HG03060 (cell line): ENCODE measurements around the gene TMIGD3.

Source experiments
- ATAC-seq: cut with Tn5 transposase; IDR thresholded peaks from one replicate; pipeline ENCODE4 v1.9.1; 2021; ENCODE audit warnings: low read depth, moderate number of reproducible peaks; ENCODE audit not compliant: unreplicated experiment

The TMIGD3 gene

DNA sequence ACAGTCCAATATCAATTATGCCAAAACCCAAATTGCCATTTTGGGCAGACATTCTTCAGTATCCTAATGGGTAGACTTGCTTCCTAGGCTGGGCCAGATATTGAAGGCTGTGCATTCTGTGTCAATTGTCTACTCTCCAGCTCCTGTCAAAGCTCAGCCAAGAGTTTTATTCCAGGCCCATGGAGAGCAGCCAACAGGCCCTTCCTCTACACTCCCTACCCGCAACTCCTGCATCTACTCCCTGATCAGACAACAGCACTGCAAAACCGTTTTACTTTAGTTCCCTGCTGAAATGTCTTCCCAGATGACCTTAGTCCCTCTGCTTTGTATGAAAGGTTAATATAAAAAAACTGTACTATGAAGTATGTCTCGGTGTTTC lies 6.6 kb upstream of the TMIGD3 start:
- ATAC-seq = no peak

DNA sequence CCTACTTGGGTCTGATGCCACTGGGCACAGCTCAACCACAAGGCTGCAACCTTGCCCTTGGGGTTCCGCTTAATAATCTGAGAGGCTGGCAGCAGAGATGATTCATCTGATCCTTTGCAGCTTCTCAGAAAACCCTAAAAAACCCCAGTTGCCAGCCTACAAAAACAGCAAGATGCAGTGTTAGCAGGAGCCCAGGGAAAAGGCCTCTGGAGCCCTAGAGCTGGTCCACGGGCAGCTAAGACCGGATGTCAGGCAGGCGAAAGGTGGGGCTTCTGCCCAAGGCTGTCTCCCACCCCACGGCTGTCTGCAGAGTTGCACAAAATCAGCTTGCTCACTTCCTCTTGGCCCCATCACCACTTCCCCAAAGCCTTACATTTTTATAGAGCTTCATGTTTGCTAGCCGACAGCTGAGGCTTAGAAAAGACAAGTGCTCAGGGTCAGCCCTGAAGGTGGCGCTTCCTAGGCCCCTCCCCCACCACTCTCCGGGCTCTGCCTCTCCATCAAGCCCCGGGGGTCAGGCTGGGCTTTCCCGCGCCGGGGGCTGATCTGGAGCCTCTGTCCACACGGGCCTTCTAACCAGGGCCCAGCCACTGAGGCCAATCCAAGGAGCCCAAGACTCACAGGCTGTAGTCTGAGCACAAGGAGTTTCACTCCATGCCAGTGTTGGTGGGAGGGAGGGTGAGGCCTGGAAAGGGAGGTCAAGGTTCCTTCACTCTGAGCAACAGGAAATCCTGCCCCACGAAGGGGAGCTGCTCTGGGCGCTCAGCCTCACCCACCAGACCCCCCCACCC lies 4.2 kb upstream of the TMIGD3 start:
- peak; percentile 32 for ATAC-seq

GRCh38 chr1:111506561-111506960 lies 3.1 kb upstream of the TMIGD3 start:
- ATAC-seq = no peak

GRCh38 chr1:111505641-111506119 lies 2.2 kb upstream of the TMIGD3 start:
- ATAC-seq = peak; percentile 34

- ATAC-seq = no peak
Measured at GRCh38 chr1:111504097-111504496, 664 bp upstream of the TMIGD3 start.

- no peak for ATAC-seq
Measured at GRCh38 chr1:111501645-111502044, 1.8 kb downstream of the TMIGD3 start.

- ATAC-seq = no peak
Measured at GRCh38 chr1:111499026-111499785, 4.2 kb downstream of the TMIGD3 start.

- no peak for ATAC-seq
Measured at GRCh38 chr1:111497592-111497991, 5.8 kb downstream of the TMIGD3 start.

- no peak for ATAC-seq
Measured at GRCh38 chr1:111496398-111496797, 7.0 kb downstream of the TMIGD3 start.

- ATAC-seq = no peak
Measured at GRCh38 chr1:111491070-111491469, 12.4 kb downstream of the TMIGD3 start.

DNA sequence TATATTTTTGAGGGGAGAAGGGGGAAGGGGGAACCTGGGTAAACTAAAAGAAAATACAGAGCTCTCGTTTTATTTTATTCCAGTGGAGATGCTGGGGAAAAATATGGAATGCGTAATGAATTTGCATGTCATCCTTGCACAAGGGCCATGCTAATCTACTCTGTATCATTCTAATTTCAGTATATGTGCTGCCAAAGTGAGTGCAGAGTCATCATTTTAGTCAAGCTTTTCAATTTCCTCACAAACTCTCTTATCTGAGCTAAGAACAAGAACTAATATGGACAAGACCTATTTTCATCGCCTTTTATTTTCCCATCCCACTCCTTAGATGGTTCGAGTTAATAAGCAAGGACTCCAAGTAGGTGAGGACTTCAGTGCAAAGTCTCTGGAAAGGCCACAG lies 13.2 kb downstream of the TMIGD3 start:
- ATAC-seq = no peak

- no peak for ATAC-seq
Measured at GRCh38 chr1:111489604-111490003, 13.8 kb downstream of the TMIGD3 start.

DNA sequence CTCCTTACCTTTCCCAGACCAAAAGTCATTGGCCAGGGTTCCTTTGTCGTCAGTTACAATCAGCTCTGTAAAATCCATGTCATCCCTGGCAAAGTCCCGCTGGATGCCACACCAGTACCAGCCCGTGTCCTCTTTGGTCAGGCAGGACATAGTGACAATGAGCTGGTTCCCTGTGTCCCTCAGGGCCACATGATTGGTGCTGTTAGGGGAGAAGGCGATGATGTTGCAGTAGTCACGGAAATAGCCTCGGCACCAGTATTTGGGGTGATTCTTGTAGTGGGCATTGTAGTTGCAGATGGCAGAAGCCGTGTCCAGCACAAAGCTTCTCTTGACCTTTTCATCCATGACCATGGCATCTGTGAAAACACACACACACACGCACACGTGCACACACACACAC lies 14.8 kb downstream of the TMIGD3 start:
- no peak for ATAC-seq

GRCh38 chr1:111487133-111487532 lies 16.3 kb downstream of the TMIGD3 start:
- ATAC-seq = no peak

- ATAC-seq = no peak
Measured at GRCh38 chr1:111486431-111486830, 17.0 kb downstream of the TMIGD3 start.

DNA sequence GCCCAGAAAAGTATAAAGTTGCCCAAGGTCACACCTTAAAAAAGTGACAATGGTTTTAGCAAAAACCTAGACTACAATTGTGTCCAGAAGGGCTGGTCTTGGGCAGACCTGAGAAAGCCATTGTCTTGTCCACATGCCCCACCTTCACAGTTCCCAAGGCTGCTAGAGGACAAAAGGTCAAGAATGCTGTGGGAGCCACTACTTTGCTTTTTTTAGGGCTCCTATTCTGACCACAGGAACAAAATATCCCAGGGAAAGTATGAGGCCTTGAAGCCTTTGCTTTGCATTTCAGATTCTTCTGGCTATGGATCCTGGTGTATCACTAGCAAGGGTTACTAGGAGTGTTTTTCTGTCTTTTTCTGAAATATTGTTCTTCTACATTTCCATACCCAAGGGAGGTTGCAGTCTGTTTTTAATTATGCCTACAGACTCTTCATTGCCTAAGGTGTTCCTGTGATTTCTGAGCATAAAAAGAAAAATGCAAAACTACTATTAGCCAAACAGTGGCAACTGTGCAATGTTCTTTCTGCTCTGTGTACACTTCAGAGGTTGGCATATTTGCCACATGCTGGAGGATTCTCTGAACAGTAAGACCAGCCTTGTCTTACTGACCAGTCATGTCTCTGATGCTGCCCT lies 18.9 kb downstream of the TMIGD3 start:
- ATAC-seq = no peak

- ATAC-seq = no peak
Measured at GRCh38 chr1:111483876-111484275, 19.6 kb downstream of the TMIGD3 start.

GRCh38 chr1:111483166-111483565 lies 20.3 kb downstream of the TMIGD3 start:
- no peak for ATAC-seq

GRCh38 chr1:111481387-111482221 lies 21.8 kb downstream of the TMIGD3 start:
- no peak for ATAC-seq

DNA sequence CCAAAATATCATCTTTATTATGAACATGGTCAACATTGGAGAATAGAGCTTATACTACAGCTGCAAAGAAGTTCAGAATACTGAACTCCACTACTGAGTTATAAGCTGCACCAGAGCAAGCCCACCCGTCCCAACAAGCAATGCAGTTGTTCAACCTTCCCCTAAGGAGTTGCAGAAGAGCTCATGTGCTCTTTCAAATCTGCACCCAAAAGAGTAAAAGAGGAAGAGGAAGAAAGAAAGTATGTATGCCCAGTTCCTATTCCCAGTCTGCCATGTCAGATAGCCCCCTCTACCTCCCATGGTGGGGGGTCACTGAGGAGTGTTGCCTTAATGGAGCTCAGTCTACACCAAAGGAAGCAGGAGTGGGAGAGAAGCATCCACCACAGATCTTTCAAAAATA lies 22.8 kb downstream of the TMIGD3 start:
- ATAC-seq = no peak
